Fibroblast of skin of right quadriceps (primary cell): ENCODE data around the gene CSPG4.
"Not testable (repeated sequence)": the region's sequence is repeated elsewhere in the genome, so short reads cannot be mapped to it uniquely, and the experiment has no call there.

ENCODE experiments used
- DNase-seq: peaks from one replicate; pipeline ENCODE4 v3.0.0-alpha.2; 2013

The CSPG4 gene

DNA sequence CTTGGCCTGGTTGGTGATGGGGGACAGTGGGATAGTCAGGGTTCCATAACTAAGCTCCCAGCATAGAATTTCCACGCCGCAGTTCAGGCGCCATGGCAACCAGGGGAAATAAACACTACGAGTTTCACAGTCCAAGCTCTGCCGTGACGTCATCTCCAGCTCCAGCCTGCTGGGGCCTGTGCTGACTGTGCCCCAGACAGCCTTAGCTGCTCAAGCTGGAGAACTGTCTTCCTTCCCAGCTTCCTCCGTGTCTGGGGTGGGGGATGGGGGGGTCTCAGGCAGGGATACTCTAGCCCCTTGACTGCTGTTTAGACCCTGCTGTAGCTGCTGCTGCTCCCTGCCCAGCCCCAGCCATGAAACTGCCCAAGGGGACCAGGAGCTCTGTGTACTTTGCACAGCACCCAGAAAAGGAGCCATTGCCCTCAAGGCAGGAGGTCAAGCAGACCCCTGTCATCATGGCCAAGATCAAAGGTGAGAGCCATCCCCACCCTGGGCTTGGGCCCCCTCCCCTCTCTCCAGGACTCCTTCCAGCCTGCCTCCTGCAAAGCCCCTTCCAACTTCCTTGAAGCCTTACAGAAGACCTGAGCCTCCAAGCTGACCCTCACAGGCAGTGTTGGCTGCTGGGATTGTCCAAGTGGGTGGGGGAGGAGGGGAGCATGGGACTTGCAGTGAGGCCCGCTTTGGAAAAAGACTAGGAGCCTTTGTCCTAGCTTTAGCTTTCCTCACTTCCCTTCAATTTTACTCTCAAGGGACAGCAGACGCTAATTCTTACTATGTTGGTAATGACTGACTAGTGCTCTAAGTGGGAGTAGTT lies 11.4 kb upstream of the CSPG4 start:
- peak; percentile 91 for DNase-seq

DNA sequence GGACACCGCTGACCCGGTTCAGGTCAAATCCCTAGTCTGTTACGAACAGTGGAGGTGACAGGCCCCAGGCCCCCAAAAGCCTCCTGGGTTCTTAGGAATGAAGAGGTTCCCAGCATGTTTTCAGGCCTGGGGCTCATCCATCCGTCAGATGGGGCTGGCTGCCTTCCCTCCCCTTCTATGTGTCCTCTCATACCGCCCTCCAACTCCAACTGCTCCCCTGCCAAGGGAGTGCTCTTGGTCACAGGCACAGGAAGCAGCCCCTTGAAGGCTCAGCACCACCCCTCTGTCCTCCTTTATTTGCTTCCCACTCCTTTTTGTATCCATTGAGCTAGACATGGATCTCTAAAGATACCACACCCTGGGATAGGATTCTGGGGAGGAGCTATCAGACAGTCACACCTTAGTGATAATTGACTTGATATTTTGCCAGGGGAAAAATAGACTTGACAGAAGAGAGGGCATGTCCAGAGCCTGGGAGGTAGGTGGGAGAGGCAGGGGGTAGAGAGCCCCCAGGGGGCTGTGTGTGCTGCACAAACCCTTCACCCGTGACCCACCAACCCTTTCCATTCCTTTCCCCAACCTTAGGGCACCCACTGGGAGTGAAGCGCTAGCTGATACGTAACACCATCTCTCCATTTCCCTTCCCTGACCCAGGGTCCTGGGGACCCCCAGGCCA lies 10.7 kb upstream of the CSPG4 start:
- DNase-seq, result no peak

DNA sequence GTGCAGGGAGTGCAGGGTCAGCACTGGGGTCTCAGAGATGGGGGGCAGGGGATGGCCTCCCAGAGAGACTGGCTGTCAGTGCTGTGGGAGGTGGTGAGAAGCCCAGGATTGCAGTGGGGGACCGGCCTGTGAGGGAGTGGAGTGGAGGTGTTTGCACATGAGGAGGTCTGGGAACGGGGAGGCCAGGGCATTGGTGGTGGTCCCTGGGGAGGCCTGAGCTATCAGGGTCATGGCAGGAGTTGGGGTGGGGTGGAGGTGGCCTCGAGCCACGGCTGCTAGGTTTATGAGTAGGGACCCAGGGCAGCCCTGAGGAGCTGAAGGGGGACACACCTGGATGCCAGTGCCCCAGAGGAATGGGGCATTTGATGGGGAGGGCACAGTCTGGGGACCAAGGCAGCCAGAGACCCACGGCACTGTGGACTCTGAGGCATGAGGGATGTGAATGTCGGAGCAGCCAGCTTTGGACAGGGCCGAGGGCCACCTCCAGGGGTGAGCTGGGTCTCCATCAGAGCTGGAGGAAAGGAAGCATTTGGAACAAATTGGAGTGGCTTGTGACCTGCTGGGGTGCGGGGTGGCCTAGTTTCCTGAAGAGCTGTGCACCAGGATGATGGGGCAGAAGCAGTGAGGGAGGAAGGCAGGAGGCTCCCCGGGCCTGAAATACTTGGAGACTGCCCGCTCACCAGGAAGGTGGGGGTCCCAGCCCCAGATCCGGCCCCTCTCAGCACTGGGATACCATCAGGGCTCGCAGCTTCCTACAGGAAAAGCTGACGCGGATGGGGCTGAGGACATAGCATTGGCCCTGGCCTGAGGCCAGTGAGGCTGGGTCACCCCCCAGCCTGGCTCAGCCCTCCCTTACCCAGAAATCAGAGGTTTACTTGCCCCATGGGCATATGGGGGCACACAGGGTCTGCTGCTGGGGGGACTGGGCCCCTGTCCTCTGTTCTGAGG lies 9.5 kb upstream of the CSPG4 start:
- no peak for DNase-seq

DNA sequence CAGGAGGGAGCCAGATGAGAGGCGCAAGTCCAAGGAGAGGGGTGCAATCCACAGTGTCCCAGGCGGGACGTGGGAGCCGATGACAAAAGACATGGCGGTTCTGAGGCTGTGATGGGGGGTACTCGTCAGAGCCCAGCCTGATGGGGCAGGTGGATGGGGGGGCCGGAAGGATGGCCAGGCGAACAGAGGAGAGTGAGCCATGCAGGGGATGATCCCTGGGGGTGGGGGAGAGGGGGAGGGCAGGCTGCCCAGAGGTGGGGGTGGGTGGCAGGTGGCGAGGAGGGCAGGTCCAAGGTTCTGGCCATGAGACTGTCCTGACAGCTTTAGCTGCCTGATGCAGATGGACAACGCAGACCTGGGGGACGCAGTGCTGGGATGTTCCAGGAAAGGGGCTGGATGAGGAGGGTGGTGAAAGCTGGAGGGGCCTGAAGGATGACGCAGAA lies 8.9 kb upstream of the CSPG4 start:
- DNase-seq, result no peak

DNA sequence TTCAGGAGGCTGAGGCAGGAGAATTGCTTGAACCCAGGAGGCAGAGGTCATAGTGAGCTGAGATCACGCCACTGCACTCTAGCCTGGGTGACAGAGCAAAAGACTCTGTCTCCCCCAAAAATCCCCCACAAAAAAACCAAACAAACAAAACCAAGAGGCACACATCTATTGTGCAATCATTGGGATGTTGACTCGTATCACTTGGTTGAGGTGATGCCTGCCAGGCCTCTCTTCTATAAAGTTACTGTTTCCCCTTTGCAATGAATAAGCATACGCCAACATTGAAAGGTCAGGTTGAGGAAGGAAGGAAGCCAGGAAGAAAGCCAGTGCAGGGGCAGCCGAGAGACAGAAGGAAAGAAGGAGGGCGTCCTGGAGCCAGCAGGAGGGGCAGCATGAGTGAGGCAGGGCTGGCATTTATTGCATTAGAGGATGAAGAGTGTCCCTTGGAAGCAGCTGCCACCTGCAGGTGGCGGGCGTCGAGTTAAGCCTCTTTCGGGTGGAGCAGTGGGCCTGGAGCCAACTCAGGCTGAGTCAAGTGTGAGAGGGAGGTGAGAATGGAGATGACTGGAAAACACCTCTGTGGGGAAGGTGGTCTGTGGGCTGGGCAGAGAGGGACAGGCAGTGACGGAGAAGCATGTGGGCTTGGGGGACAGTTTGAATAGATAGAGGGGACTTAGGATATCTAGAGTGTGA lies 8.3 kb upstream of the CSPG4 start:
- peak; percentile 36 for DNase-seq

DNA sequence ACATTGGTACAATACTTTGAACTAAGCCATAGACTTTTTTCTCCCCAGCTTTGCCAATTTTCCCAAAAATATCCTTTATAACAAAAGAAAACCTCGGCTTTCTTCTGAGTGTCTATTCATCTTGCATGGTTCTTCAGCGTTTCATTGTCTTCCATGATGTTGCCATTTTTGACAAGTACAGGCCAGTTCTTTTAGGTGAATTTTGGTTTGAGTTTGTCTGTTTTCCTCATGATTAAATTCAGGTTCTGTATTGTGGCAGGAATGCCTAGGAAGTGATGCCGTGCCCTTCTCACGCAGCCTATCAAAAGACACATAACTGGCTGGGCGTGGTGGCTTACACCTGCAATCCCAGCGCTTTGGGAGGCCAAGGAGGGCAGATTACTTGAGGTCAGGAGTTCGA lies 7.6 kb upstream of the CSPG4 start:
- DNase-seq, result no peak

DNA sequence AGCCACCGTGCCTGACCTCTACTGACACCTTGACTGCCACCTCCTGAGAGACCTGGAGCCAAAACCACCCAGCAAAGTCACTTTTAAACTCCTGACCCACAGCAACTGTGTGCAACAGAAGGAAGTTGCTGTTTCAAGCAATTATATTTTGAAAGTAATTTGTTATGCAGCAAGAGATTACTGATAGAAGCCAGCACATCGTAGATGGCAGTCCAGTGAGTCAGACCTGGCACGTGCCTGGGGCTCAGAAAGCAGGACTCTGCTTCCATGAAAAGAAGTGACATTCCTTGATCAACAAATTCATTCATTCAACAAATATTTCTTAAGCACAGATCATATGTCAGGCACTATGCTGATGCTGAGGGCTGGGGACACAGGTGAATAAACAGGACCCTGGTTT lies 5.7 kb upstream of the CSPG4 start:
- DNase-seq, result peak; percentile 74

DNA sequence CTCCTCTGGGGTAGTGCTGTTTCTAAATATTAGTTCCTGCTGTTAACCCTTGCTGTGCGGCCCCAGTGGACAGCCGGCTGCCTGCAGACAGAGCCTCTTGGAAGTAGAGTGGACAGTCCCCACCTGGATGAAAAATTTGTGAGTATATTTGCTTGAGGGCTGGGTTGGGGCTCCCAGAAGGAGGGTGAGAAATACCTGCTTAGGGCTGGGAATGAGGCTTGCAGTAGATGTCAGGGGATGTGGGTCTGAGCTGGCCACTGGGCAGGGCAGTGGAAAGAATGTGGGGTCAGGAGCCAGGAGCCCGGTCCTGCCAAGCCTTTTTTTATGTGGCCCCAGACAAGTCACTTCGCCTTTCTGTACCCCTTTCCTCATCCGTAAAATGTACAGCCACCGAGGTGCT lies 4.4 kb upstream of the CSPG4 start:
- DNase-seq, result not testable (repeated sequence)

DNA sequence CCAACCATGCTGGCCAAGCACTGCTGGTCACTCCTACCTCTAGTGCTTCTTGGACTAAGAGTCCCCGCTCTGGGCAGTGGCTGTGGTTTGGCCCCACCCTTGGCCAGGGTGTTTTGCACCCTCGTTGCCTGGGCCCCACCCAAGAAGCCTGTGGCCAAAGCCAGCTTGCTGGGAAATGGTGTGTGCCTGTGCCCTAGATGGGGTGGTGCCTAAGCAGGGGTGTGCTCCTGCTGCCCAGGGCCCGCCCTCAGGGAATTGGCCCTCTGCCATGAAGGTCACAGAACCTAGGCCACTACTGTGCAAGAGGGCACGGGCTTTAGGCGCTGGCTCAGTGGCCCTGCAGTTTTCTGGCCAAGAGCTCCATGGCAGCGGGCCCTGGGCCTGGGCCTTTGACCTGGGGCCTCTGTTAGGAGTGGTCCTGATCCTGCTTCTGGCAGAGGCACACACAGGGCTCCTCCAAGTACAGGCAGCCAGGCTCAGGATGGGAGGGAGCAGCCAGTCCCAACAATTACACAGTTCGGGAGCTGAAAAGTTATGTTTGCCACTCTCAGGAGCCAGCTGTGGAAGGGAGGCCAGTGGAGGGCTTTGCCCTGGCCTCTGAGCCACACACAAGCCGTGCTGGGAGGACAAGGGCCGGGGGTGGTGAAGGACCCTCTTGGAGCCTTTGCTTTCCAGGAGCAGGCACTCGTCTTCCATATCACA lies 3.8 kb upstream of the CSPG4 start:
- DNase-seq, result not testable (repeated sequence)

DNA sequence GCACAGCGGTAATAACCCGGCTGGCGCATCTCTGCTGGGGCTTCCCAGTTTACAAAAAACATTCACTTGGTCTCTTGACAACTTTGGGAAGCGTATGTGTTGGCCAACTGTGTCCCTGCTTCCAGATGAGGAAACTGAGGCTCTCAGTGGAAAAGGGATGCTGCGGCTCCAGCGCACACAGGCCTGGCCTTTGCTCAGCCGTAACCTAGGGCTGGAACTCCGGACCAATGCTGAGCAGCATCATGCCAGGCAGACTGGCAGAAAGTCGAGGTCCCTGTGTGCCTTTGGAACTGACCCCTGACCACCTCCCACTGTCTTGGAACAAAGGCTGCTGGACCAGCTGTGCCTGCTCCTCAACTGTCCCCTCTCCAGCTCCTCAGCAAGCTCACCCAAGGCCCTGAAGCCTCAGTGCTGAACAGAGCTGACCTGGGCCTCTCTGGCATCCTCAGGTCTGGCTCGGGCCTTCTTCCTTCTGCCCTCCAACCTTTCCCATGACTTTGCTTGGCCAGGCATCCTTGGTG lies 2.7 kb upstream of the CSPG4 start:
- DNase-seq, result not testable (repeated sequence)

DNA sequence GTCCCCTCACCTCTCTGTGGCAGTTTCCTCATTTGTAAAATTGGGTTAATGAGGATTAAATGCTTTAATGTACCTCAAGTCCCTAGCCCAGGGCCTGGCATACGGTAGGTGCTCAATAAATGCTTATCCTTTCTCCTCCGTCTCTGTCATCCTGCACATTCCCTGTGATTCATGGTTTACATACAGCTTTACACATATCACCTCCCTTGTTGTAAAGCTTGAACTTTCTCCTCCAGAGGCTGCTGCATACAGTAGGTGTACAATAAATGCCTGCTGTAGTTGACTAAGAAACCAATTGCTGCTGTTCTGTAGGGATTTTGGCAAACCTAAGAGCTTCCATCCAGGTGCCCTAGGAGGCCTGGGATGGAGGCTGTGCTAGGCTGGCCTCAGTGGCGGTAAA lies 1.5 kb upstream of the CSPG4 start:
- no peak for DNase-seq

DNA sequence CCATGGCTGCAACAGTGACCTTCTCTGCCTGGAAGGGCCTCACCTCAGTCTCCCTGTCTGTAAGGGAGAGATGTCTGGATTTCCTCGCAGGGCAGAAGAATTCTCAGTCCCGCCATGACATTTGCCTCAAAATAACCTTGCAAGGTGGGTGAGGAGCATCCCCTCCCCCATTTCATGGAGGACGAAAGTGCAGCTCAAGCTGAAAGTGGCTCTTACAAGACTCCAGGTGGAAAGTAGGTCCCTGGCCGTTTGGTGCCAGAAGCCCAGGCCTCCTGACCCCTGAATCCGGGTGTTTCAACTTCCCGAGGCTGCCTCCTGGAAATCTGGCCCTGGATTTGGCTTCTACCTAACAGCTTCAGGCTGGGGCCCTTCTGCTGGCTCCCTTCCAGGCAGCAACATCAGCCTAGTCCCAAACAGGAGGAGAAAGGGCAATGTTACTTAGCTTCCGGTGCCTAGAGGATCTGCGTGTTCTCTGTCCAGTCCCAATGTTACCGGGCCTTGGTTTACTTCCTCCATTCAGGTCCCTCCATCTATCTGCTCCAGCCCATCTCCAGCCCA lies 769 bp upstream of the CSPG4 start:
- DNase-seq, result peak; percentile 68

DNA sequence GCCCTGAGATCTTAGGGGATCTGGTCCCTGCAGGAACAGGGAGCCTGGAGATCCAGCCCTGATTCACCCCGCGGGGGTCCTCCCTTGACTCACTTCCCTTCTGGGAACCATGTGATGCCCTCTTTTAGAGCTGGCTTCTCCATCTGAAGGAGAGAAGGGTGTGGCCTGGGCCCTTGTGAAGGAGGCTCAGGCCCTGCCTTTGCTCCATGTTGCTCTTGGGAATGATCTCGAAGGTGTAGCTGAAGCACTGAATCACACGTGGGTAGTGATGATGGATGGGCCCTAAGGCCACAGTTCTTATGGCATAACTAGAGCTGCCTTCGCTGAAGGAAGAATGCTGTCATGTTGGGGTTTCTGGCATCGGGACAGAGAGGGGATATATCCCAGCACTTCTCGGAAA lies 1.2 kb downstream of the CSPG4 start:
- DNase-seq, result peak; percentile 66

DNA sequence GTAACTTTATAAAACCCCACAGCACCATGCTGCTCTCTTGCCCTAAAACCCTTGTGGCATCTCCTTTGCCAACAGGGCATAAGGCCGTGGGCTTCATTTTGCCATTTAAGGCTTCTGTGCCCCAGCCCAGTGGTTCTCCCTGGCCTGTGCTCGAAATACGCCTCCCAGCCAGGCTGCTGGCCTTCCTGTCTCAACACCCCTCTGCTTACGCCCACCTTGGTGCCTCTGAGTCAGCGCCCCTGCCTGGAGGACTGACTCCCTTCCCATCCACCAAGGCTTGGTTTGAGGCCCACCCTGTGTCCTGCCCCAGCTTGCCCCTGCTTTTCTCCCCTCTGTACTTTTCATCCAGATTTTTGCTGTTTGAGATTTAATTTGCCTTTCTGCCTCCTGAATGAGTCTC lies 1.8 kb downstream of the CSPG4 start:
- not testable (repeated sequence) for DNase-seq

DNA sequence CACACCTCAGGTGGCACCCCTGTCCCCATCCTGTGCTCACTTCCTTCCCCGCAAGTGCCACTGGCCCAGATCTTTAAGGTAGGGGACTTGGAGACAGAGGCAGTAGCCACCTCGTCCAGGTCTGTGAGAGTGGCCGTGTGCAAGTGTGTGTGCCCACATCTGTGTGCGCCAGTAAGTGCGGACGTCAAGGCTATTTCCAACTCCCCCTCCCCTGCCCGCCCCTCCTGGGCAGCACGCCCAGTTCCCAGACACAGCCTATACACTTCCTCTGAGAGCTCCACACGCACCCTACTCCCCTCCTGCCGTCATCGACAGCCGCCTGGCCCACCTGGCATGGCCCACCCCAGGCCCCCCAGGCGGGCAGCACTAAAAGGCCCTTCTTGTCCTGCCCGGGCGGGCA lies 3.2 kb downstream of the CSPG4 start:
- peak; percentile 57 for DNase-seq

DNA sequence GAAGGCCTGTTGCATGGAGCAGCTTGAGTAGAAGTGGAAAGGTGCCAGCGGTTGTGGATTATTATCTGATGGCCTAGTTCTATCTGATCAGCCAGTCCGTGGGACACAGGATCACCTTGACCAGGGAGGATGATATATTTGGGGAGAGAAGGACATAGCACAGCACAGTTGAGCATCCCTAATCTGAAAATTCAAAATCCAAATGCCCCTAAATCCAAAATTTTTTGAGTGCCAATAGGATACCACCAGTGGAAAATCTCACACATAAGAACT lies 6.0 kb downstream of the CSPG4 start:
- DNase-seq, result no peak

DNA sequence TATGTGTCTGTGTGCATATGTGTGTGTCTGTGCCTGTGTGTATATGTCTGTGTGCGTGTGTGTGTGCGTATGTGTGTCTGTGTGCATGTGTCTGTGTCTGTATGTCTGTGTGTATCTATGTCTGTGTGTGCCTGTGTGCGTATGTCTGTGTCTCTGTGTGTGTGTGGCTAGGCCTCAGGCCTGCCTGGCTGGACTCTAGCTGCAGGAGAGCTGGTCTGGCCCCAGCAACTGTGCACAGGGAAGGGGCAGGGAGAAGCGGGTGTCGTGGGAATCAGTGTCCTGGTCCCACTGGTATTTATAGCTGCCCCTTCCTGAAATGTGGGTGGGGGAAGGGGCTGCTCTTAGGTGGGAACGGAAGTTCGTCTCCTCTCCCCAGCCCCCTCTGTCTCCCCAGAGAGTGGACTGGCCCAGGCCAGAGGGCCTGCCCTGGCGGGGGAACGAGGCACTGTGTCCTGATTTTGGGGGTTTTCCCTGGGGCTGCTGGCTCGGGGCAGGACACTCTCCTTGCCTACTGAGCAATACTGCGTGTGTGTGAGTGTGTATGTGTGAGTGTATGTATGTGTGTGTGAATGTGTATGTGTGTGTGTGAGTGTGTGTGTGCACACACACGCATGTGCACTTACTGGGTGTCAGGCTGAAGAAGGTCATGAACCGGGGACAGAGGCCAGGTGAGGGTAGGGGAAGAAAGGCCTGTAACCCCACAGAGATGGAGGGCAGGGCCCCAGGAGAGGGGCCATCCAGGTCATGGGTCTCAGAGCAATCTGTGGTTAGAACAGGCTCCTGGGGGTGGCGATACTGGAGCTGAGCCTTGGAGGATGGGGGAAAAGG lies 6.6 kb downstream of the CSPG4 start:
- DNase-seq, result no peak

DNA sequence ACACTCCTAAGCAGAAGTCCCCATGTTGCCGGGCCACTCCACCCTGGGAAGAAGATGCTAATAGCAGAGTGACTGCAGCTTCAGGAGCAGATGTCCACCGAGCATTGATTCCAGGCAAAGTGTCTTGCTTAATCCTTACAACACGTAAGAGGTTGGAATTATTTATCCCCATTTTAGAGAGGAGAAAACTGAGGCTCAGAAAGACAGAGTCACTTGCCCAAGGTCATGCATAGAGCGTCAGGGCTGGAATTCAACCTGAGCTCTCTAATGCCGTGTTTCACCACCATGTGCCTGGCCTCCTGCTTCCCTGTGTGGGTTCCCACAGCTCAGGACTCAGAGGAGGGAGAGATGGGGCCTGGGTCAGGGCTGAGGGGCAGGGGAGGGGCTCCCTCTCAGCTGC lies 7.3 kb downstream of the CSPG4 start:
- not testable (repeated sequence) for DNase-seq

DNA sequence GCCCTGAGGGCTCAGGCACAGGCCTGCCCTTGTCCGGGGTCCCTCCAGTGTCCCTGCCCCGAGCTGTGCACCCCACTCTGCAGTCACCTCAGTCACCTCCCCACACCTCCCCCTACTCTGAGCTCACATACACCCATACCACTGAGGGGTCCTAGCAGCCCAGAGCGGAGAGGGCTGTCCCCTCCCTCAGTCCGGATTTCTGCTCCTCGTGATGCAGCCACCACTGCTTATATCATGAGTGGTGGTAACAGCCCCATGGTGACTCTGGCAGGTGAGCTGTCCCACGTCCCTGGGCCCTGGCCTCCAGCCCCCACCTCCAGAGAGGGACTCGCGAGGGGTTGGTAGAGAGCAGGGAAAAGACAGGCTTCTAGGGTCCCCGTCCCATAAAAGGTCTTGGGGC lies 8.0 kb downstream of the CSPG4 start:
- DNase-seq, result no peak

DNA sequence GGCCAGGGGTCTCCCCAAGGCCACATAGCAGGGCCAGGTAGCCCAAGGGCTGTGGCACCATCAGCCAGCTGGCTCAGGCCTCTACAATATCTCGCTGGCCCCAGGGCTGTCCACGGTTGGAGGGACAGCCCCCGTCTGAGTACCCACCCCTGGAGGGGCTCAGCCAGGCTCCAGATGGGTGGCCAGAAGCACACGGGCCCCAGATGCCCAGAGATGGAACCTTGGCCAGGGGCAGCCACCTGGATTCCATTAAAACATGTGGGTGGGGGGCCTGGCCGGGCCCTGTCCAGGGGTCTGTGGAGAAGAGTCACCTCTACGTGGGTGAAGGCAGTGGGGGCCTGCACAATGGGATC lies 8.4 kb downstream of the CSPG4 start:
- no peak for DNase-seq
